Measurements from ENCODE around the gene TMEM190.

DNA sequence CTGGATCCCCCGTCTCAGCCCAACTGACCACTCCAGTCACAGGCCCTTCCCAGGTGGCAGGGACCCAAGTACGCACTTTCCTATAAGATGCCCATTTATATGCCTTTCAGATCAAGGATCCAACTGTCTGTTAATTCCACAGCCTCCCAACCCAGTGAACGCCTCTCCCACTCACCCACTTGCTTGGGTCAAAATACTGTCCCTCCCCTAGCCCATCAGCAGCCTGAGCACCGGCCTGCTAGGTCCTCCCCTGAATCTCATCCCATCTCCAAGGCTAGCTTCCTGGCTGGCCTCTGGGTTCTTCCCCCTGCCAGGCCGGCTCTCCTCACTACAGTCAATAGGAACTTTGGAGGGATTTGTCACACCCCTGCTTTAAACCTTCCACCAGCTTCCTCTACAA is 29.0 kb downstream of the TMEM190 start:
- no peak for TF ChIP-seq ZNF549 (tag by site-specific recombination; IDR thresholded peaks at IDR 0.05)
- TF ChIP-seq, protein P1, sequence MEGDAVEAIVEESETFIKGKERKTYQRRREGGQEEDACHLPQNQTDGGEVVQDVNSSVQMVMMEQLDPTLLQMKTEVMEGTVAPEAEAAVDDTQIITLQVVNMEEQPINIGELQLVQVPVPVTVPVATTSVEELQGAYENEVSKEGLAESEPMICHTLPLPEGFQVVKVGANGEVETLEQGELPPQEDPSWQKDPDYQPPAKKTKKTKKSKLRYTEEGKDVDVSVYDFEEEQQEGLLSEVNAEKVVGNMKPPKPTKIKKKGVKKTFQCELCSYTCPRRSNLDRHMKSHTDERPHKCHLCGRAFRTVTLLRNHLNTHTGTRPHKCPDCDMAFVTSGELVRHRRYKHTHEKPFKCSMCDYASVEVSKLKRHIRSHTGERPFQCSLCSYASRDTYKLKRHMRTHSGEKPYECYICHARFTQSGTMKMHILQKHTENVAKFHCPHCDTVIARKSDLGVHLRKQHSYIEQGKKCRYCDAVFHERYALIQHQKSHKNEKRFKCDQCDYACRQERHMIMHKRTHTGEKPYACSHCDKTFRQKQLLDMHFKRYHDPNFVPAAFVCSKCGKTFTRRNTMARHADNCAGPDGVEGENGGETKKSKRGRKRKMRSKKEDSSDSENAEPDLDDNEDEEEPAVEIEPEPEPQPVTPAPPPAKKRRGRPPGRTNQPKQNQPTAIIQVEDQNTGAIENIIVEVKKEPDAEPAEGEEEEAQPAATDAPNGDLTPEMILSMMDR (tag by site-specific recombination; IDR thresholded peaks at IDR 0.05), result no peak
- TF ChIP-seq TCF7L2 (IDR thresholded peaks at IDR 0.05; ENCODE audit: borderline replicate concordance, low read depth, low read length), result no peak
- TF ChIP-seq ZNF146 (tag by site-specific recombination; IDR thresholded peaks at IDR 0.05), result no peak
- no peak for TF ChIP-seq ZNF624 (tag by site-specific recombination; IDR thresholded peaks at IDR 0.05)

Measured in HEK293 (cell line).